GM10266 (cell line): ENCODE data around the gene ENAH.

ENCODE experiments used
- DNase-seq: peaks from one replicate; pipeline ENCODE4 v3.0.0; 2012; ENCODE audit errors: extremely low spot score
- CTCF ChIP-seq: IDR thresholded peaks from 2 replicates; pipeline ENCODE4 v1.5.1; 2012; ENCODE audit warnings: mild to moderate bottlenecking, low read depth; ENCODE audit not compliant: control insufficient read depth, insufficient read depth; ENCODE audit errors: missing control alignments

Gene ENAH

GRCh38 chr1:225597926-225598575 is 54.9 kb downstream of the ENAH start:
- no peak for TF ChIP-seq CTCF
- no peak for DNase-seq

GRCh38 chr1:225596736-225597135 is 56.2 kb downstream of the ENAH start:
- DNase-seq, result no peak
- no peak for TF ChIP-seq CTCF

- TF ChIP-seq CTCF, result no peak
- no peak for DNase-seq
Measured at GRCh38 chr1:225595974-225596551, 56.9 kb downstream of the ENAH start.

- no peak for TF ChIP-seq CTCF
- DNase-seq, result no peak
Measured at GRCh38 chr1:225595452-225595851, 57.5 kb downstream of the ENAH start.

- TF ChIP-seq CTCF, result no peak
- no peak for DNase-seq
Measured at GRCh38 chr1:225593414-225593813, 59.5 kb downstream of the ENAH start.

- no peak for TF ChIP-seq CTCF
- DNase-seq, result no peak
Measured at GRCh38 chr1:225592362-225593025, 60.4 kb downstream of the ENAH start.

GRCh38 chr1:225587310-225587709 is 65.6 kb downstream of the ENAH start:
- DNase-seq, result no peak
- TF ChIP-seq CTCF, result no peak
